ENCODE measurements around the gene METTL24.

The METTL24 gene

DNA sequence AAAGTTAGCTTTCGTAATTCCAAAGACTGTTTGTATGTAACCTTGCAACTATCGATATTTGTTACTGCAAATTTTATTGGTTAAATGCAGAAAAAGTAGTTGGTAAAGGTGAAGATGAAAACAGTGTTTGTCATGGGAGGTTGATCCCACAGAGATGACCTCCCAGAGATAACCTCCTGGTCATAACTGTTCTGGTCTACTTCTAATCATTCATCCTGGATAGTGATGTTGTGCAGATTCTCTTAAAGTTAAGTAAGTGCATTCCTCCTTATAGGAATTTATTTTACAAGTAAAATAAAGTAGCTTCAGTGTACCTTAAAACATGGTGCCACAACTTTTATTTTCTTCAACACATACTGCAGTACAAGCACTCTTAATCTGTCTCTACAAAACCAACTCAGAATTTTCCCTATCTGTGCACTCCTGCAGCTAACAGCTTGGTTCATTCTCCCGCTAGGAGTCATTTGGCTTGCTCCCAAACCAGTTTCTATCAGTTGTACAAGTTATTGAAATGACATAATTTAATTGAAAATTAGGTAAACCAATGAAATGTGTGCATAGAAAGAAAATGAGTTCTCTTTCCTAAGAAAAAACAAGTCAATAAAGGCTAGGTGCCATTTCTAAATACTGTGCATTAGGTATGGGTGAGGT is 19.2 kb downstream of the METTL24 start:
- H3K4me3 ChIP-seq (ENCODE audit: low read length): no peak overlapping the region
- no peak for DNase-seq (ENCODE audit: low read depth)
- TF ChIP-seq, protein P1, sequence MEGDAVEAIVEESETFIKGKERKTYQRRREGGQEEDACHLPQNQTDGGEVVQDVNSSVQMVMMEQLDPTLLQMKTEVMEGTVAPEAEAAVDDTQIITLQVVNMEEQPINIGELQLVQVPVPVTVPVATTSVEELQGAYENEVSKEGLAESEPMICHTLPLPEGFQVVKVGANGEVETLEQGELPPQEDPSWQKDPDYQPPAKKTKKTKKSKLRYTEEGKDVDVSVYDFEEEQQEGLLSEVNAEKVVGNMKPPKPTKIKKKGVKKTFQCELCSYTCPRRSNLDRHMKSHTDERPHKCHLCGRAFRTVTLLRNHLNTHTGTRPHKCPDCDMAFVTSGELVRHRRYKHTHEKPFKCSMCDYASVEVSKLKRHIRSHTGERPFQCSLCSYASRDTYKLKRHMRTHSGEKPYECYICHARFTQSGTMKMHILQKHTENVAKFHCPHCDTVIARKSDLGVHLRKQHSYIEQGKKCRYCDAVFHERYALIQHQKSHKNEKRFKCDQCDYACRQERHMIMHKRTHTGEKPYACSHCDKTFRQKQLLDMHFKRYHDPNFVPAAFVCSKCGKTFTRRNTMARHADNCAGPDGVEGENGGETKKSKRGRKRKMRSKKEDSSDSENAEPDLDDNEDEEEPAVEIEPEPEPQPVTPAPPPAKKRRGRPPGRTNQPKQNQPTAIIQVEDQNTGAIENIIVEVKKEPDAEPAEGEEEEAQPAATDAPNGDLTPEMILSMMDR (conservative IDR thresholded peaks at IDR 0.05; ENCODE audit: low read length): no peak

DNA sequence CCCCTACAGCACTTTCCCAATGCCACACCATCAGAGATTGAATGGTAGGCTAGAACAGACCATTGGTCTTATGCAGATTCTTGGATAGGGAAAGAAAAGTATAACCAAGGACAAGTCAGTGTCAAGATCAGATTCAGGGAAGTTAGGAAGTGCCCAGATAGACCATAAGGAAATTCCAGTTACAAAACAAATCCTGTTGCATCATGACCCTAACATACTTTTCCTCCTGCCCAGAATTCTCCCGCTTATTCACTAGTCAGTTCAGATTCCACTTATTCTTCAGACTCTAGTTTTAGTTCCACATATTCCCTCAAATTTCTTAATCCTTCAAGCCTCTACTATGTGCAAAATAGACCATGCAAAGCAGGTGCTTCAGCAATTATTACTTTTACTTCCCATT is 20.7 kb downstream of the METTL24 start:
- peak; percentile 61 for DNase-seq (ENCODE audit: low read depth)
- no peak overlapping the region for H3K4me3 ChIP-seq (ENCODE audit: low read length)
- TF ChIP-seq, protein P1 (conservative IDR thresholded peaks at IDR 0.05; ENCODE audit: low read length): no peak

DNA sequence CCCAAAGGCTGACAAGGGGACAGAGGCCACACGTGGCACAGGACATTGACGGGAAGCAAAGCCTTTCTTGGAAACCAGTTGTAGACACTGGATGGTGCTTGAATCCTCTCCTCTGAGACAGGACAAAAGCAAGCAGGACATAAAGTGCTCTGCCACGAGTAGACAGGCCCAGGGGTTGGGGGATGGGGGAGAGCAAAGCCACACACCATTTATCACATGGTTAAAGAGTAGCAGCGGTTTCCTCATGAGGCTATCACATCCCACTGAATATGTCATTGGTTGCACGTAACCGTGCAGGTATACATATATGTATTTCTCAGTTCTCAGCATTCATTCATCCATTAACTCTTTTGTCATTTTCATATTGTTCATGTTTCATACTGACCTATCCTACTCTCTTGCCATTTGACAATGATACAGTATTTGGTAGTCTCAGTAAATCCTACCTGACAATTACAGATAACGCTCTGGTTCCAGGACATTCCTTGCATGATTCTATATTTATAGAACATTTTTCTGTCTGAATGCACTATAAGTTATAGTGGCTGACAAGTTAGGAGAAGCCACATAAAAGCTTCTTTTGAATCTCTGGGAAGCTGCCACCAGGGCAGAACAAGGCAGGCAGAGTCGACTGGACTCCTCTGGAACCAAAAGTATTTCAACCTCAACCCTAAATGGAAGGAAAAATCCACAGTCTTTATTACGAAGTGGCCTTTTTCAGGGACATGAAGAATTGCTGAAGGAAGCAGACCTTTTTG is 23.5 kb downstream of the METTL24 start:
- peak; percentile 36 for DNase-seq (ENCODE audit: low read depth)
- H3K4me3 ChIP-seq (ENCODE audit: low read length): no peak overlapping the region
- TF ChIP-seq, protein P1 (conservative IDR thresholded peaks at IDR 0.05; ENCODE audit: low read length): no peak

- no peak for DNase-seq (ENCODE audit: low read depth)
- TF ChIP-seq, protein P1 (conservative IDR thresholded peaks at IDR 0.05; ENCODE audit: low read length): no peak
- H3K4me3 ChIP-seq (ENCODE audit: low read length): no peak overlapping the region
These were observed 25.9 kb downstream of the METTL24 start for GRCh38 chr6:110332281-110332680.

DNA sequence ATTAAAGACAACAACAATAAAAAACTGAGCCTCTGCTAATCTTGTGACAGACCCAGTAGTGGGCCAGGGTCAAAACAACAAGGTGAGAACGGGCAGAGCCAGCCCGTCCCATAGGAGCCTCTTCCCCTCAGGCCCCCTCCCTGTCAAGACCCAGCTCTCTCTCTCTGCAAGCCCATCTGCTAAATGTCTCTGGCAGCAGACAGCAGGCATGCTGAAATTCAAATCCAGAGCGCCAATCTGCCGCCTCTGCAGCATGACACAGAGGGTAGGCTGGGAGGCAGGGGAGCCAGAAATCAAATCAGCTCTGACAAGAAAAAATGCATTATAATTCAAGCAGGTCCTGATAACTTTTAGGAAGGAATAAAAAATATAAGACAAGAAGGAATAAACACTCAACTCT is 26.3 kb downstream of the METTL24 start:
- H3K4me3 ChIP-seq (ENCODE audit: low read length): no peak overlapping the region
- no peak for DNase-seq (ENCODE audit: low read depth)

GRCh38 chr6:110331390-110331789 is 26.8 kb downstream of the METTL24 start:
- no peak for DNase-seq (ENCODE audit: low read depth)
- TF ChIP-seq, protein P1 (conservative IDR thresholded peaks at IDR 0.05; ENCODE audit: low read length): no peak
- no peak overlapping the region for H3K4me3 ChIP-seq (ENCODE audit: low read length)

More for the DNA sequence above, 26.3 kb downstream of the METTL24 start:
- TF ChIP-seq, protein P1 (conservative IDR thresholded peaks at IDR 0.05; ENCODE audit: low read length): no peak

All from AG10803 (cell line).